ENCODE data around the gene ACAP1.
"Not testable (repeated sequence)": the region's sequence is repeated elsewhere in the genome, so short reads cannot be mapped to it uniquely, and the experiment has no call there.

ACAP1 gene

GRCh38 chr17:7355573-7355972, 19.2 kb downstream of the ACAP1 start:
- Histone ChIP-seq H3K36me3 (ENCODE audit: control insufficient read depth, insufficient read depth, low read length) (no peaks in the 10 kb centered on the region), H3K9me3 (ENCODE audit: control insufficient read depth, low read length) (no peaks in the 10 kb centered on the region), H3K27ac (ENCODE audit: insufficient read depth, low read depth, low read length, poor library complexity, severe bottlenecking) (no peak overlapping the region), H3K4me3 (ENCODE audit: insufficient read depth, low read depth, low read length) (no peak overlapping the region), H3K27me3 (ENCODE audit: control insufficient read depth, insufficient read depth, low read length, poor library complexity, severe bottlenecking) (peaks cover 7% of the 10 kb centered on the region), H3K4me1 (ENCODE audit: control insufficient read depth, insufficient read depth, low read length) (peaks cover 29% of the 10 kb centered on the region)
- 89 to 91% methylated on average over 8 of the region's 8 CpGs for WGBS, 2 experiments

DNA sequence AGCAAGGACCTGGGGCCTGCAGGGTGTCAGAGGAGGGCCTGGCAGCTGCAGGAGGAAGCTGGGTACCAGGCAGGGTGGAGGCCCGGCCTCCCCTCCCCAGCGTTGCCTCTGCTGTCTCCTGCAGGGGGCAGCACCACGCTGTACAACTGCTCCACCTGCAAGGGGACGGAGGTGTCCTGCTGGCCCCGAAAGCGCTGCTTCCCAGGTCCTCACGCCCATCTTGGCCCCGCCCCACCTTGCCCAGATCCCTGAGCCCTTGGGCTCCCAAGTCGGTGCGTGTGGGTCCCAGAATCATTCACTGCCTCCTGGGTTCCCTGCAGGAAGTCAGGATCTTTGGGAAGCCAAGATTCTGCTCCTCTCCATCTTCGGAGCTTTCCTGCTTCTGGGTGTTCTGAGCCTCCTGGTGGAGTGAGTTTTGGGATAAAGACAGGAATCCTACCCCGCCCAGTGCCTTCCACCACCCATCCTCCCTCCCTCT, 19.8 kb downstream of the ACAP1 start:
- H3K36me3 ChIP-seq (ENCODE audit: control insufficient read depth, insufficient read depth, low read length): no peaks in the 10 kb centered on the region
- peaks cover 3% of the 10 kb centered on the region for H3K27me3 ChIP-seq (ENCODE audit: control insufficient read depth, insufficient read depth, low read length, poor library complexity, severe bottlenecking)
- no peaks in the 10 kb centered on the region for H3K9me3 ChIP-seq (ENCODE audit: control insufficient read depth, low read length)
- H3K4me3 ChIP-seq (ENCODE audit: insufficient read depth, low read depth, low read length): no peak overlapping the region
- H3K27ac ChIP-seq (ENCODE audit: insufficient read depth, low read depth, low read length, poor library complexity, severe bottlenecking): no peak overlapping the region
- H3K4me1 ChIP-seq (ENCODE audit: control insufficient read depth, insufficient read depth, low read length): peaks cover 29% of the 10 kb centered on the region
- 11 to 13% methylated on average over 12 of the region's 12 CpGs for WGBS, 2 experiments

GRCh38 chr17:7356756-7357155, 20.4 kb downstream of the ACAP1 start:
- Histone ChIP-seq H3K4me3 (ENCODE audit: insufficient read depth, low read depth, low read length) (no peak overlapping the region), H3K9me3 (ENCODE audit: control insufficient read depth, low read length) (no peaks in the 10 kb centered on the region), H3K27me3 (ENCODE audit: control insufficient read depth, insufficient read depth, low read length, poor library complexity, severe bottlenecking) (no peaks in the 10 kb centered on the region), H3K36me3 (ENCODE audit: control insufficient read depth, insufficient read depth, low read length) (no peaks in the 10 kb centered on the region), H3K4me1 (ENCODE audit: control insufficient read depth, insufficient read depth, low read length) (peaks cover 29% of the 10 kb centered on the region), H3K27ac (ENCODE audit: insufficient read depth, low read depth, low read length, poor library complexity, severe bottlenecking) (no peak overlapping the region)
- 90% methylated on average over 8 of the region's 8 CpGs for WGBS, 2 experiments

DNA sequence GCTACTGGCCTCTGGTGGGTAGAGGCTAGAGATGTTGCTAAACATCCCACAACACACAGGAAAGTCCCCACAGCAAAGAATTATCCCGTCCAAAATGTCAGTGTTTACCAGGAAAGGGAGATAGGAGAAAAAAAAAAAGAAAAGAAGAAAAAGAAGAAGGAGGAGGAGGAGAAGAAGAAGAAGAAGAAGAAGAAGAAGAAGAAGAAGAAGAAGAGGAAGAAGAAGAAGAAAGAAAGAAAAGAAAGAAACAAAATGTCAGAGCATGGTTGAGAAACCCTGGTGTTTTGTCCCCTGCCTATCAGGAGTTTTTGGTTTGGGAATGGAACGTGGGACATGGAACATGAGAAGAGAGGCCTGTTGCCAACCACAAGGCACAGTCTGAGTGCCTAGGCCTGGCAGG, 21.1 kb downstream of the ACAP1 start:
- 92 to 99% methylated on average over 2 of the region's 2 CpGs for WGBS, 2 experiments

GRCh38 chr17:7361906-7362305, 25.6 kb downstream of the ACAP1 start:
- Histone ChIP-seq H3K9me3 (ENCODE audit: control insufficient read depth, low read length) (no peaks in the 10 kb centered on the region), H3K4me1 (ENCODE audit: control insufficient read depth, insufficient read depth, low read length) (no peaks in the 10 kb centered on the region), H3K4me3 (ENCODE audit: insufficient read depth, low read depth, low read length) (no peak overlapping the region), H3K27me3 (ENCODE audit: control insufficient read depth, insufficient read depth, low read length, poor library complexity, severe bottlenecking) (no peaks in the 10 kb centered on the region), H3K36me3 (ENCODE audit: control insufficient read depth, insufficient read depth, low read length) (no peaks in the 10 kb centered on the region), H3K27ac (ENCODE audit: insufficient read depth, low read depth, low read length, poor library complexity, severe bottlenecking) (no peak overlapping the region)
- 87 to 89% methylated on average over 3 of the region's 3 CpGs for WGBS, 2 experiments

More for the DNA sequence above, 21.1 kb downstream of the ACAP1 start:
- Histone ChIP-seq H3K4me1 (ENCODE audit: control insufficient read depth, insufficient read depth, low read length) (peaks cover 29% of the 10 kb centered on the region), H3K27me3 (ENCODE audit: control insufficient read depth, insufficient read depth, low read length, poor library complexity, severe bottlenecking) (no peaks in the 10 kb centered on the region), H3K27ac (ENCODE audit: insufficient read depth, low read depth, low read length, poor library complexity, severe bottlenecking) (no peak overlapping the region), H3K4me3 (ENCODE audit: insufficient read depth, low read depth, low read length) (no peak overlapping the region), H3K9me3 (ENCODE audit: control insufficient read depth, low read length) (no peaks in the 10 kb centered on the region), H3K36me3 (ENCODE audit: control insufficient read depth, insufficient read depth, low read length) (no peaks in the 10 kb centered on the region)

- Histone ChIP-seq H3K27ac (ENCODE audit: insufficient read depth, low read depth, low read length, poor library complexity, severe bottlenecking) (no peak overlapping the region), H3K9me3 (ENCODE audit: control insufficient read depth, low read length) (no peaks in the 10 kb centered on the region), H3K27me3 (ENCODE audit: control insufficient read depth, insufficient read depth, low read length, poor library complexity, severe bottlenecking) (no peaks in the 10 kb centered on the region), H3K36me3 (ENCODE audit: control insufficient read depth, insufficient read depth, low read length) (no peaks in the 10 kb centered on the region), H3K4me3 (ENCODE audit: insufficient read depth, low read depth, low read length) (no peak overlapping the region), H3K4me1 (ENCODE audit: control insufficient read depth, insufficient read depth, low read length) (no peaks in the 10 kb centered on the region)
- 91 to 93% methylated on average over 6 of the region's 6 CpGs for WGBS, 2 experiments
Measured at GRCh38 chr17:7363311-7363710, 27.0 kb downstream of the ACAP1 start.

GRCh38 chr17:7365963-7366362, 29.6 kb downstream of the ACAP1 start:
- WGBS, 2 experiments: 93 to 100% methylated on average over 3 to 6 of the region's 7 CpGs

GRCh38 chr17:7367083-7367482, 30.8 kb downstream of the ACAP1 start:
- H3K4me3 ChIP-seq (ENCODE audit: insufficient read depth, low read depth, low read length): no peak overlapping the region

More at GRCh38 chr17:7365963-7366362, 29.6 kb downstream of the ACAP1 start:
- not testable (repeated sequence) for H3K27me3 ChIP-seq (ENCODE audit: control insufficient read depth, insufficient read depth, low read length, poor library complexity, severe bottlenecking); H3K4me1 ChIP-seq (ENCODE audit: control insufficient read depth, insufficient read depth, low read length); H3K9me3 ChIP-seq (ENCODE audit: control insufficient read depth, low read length); H3K27ac ChIP-seq (ENCODE audit: insufficient read depth, low read depth, low read length, poor library complexity, severe bottlenecking); H3K36me3 ChIP-seq (ENCODE audit: control insufficient read depth, insufficient read depth, low read length); H3K4me3 ChIP-seq (ENCODE audit: insufficient read depth, low read depth, low read length)

DNA sequence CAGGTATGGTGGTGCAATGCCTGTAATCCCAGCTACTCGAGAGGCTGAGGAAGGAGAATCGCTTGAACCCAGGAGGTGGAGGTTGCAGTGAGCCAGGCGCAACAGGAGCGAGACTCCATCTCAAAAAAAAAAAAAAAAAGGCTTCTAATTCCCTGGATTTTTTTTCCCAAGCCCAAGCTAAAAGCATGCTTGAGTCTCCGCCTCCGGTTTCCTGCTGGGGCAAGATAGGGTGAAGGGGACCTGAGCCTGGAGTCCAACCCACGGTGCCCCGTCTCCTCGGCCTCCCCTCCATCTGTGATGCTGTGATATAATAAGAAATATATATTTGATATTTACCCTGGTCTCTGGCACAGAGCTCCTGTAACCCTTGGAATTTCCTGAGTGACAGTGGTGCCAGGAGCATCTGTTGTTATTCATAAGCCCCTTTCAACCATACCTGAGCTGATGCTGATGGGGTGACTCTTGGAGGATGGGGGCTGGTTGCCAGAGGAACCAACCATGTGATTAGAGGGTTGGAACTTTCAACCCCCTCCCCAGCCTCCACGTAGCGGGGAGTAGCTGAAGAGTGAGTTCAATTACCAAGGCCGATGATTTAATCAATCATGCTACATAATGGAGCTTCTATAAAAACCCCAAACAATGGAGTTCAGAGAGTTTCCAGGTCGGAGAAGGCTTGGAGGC, 31.7 kb downstream of the ACAP1 start:
- Histone ChIP-seq H3K27me3 (ENCODE audit: control insufficient read depth, insufficient read depth, low read length, poor library complexity, severe bottlenecking) (no peaks in the 10 kb centered on the region), H3K27ac (ENCODE audit: insufficient read depth, low read depth, low read length, poor library complexity, severe bottlenecking) (no peak overlapping the region), H3K4me1 (ENCODE audit: control insufficient read depth, insufficient read depth, low read length) (no peaks in the 10 kb centered on the region), H3K36me3 (ENCODE audit: control insufficient read depth, insufficient read depth, low read length) (no peaks in the 10 kb centered on the region), H3K4me3 (ENCODE audit: insufficient read depth, low read depth, low read length) (no peak overlapping the region), H3K9me3 (ENCODE audit: control insufficient read depth, low read length) (no peaks in the 10 kb centered on the region)
- 83 to 87% methylated on average over 10 to 13 of the region's 13 CpGs for whole genome bisulfite sequencing, 2 experiments

More at GRCh38 chr17:7367083-7367482, 30.8 kb downstream of the ACAP1 start:
- no peaks in the 10 kb centered on the region for H3K4me1 ChIP-seq (ENCODE audit: control insufficient read depth, insufficient read depth, low read length)
- H3K36me3 ChIP-seq (ENCODE audit: control insufficient read depth, insufficient read depth, low read length): no peaks in the 10 kb centered on the region
- no peaks in the 10 kb centered on the region for H3K9me3 ChIP-seq (ENCODE audit: control insufficient read depth, low read length)
- WGBS, 2 experiments: 73 to 76% methylated on average over 8 of the region's 8 CpGs
- H3K27ac ChIP-seq (ENCODE audit: insufficient read depth, low read depth, low read length, poor library complexity, severe bottlenecking): no peak overlapping the region
- H3K27me3 ChIP-seq (ENCODE audit: control insufficient read depth, insufficient read depth, low read length, poor library complexity, severe bottlenecking): no peaks in the 10 kb centered on the region

DNA sequence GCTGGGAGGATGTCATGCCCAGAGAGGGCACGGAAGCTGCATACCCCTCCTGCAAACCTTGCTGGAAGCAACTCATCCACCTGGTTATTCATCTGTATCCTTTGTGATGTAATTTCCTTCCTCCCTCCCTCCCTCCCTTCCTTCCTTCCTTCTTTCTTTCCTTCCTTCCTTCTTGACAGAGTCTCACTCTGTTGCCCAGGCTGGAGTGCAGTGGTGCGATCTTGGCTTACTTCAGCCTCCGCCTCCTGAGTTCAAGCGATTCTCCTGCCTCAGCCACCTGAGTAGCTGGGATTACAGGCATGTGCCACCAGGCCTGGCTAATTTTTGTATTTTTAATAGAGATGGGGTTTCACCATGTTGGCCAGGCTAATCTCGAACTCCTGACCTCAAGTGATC, 32.3 kb downstream of the ACAP1 start:
- H3K4me1 ChIP-seq (ENCODE audit: control insufficient read depth, insufficient read depth, low read length): not testable (repeated sequence)
- 86 to 91% methylated on average over 5 of the region's 5 CpGs for WGBS, 2 experiments

More for the DNA sequence above, 32.3 kb downstream of the ACAP1 start:
- not testable (repeated sequence) for H3K27ac ChIP-seq (ENCODE audit: insufficient read depth, low read depth, low read length, poor library complexity, severe bottlenecking); H3K4me3 ChIP-seq (ENCODE audit: insufficient read depth, low read depth, low read length); H3K9me3 ChIP-seq (ENCODE audit: control insufficient read depth, low read length); H3K36me3 ChIP-seq (ENCODE audit: control insufficient read depth, insufficient read depth, low read length); H3K27me3 ChIP-seq (ENCODE audit: control insufficient read depth, insufficient read depth, low read length, poor library complexity, severe bottlenecking)
